ENCODE data around the gene PTBP3. TPM values are rescaled to one million over a fixed set of nuclear protein-coding genes. Genes with fewer than 3 reads are reported as not detected.
"Not testable (repeated sequence)": the region's sequence is repeated elsewhere in the genome, so short reads cannot be mapped to it uniquely, and the experiment has no call there.

The PTBP3 gene
- polyA plus RNA-seq, 1 of the 3 experiments (the other 2 are of a cell fraction) = 6.1 TPM

- WGBS (ENCODE audit: low lambda C conversion rate) = 92% methylated on average over 6 of the region's 6 CpGs
- H3K27ac ChIP-seq (ENCODE audit: low read depth in 2 of 2, low read length in 1 of 2) = no peak overlapping the region
Observed at GRCh38 chr9:112193572-112194288, 139.7 kb downstream of the PTBP3 start.

GRCh38 chr9:112190320-112190719, 143.1 kb downstream of the PTBP3 start:
- H3K4me3 ChIP-seq (ENCODE audit: low read depth in 2 of 2, low read length in 1 of 2); H2AFZ ChIP-seq (ENCODE audit: low read depth); H3K9ac ChIP-seq; H3K9me2 ChIP-seq; POLR2A ChIA-PET; H3F3A ChIP-seq (replicated peaks; ENCODE audit: insufficient read depth); H3K4me1 ChIP-seq (ENCODE audit: control insufficient read depth in 1 of 2, insufficient read depth in 2 of 2, low read depth in 1 of 2, low read length in 1 of 2); H3K27ac ChIP-seq (ENCODE audit: low read depth in 2 of 2, low read length in 1 of 2); DNase-seq; H3K36me3 ChIP-seq (replicated peaks in 1 of 2; ENCODE audit: control insufficient read depth in 1 of 2, insufficient read depth in 2 of 2, low read length in 1 of 2); H3K9me3 ChIP-seq; H3K4me2 ChIP-seq; H4K20me1 ChIP-seq (ENCODE audit: insufficient read depth); CTCF ChIA-PET; H3K27me3 ChIP-seq (ENCODE audit: insufficient read depth); H3K79me2 ChIP-seq (ENCODE audit: insufficient read depth): not testable (repeated sequence)
- WGBS (ENCODE audit: low lambda C conversion rate) = 94% methylated on average over 1 of the region's 1 CpG

More at GRCh38 chr9:112193572-112194288, 139.7 kb downstream of the PTBP3 start:
- no peak overlapping the region for H3K9ac ChIP-seq
- DNase-seq = no peak
- H3K4me2 ChIP-seq = no peak overlapping the region
- H3K9me3 ChIP-seq = no peaks in the 10 kb centered on the region
- no peaks in the 10 kb centered on the region for H4K20me1 ChIP-seq (ENCODE audit: insufficient read depth)
- H3K79me2 ChIP-seq (ENCODE audit: insufficient read depth) = no peaks in the 10 kb centered on the region
- H3K9me2 ChIP-seq = no peaks in the 10 kb centered on the region
- H3K36me3 ChIP-seq (replicated peaks in 1 of 2; ENCODE audit: control insufficient read depth in 1 of 2, insufficient read depth in 2 of 2, low read length in 1 of 2) = no peaks in the 10 kb centered on the region
- H3K4me1 ChIP-seq (ENCODE audit: control insufficient read depth in 1 of 2, insufficient read depth in 2 of 2, low read depth in 1 of 2, low read length in 1 of 2) = no peaks in the 10 kb centered on the region
- no peaks in the 10 kb centered on the region for H3K27me3 ChIP-seq (ENCODE audit: insufficient read depth)
- H2AFZ ChIP-seq (ENCODE audit: low read depth) = no peak overlapping the region
- H3K4me3 ChIP-seq (ENCODE audit: low read depth in 2 of 2, low read length in 1 of 2) = no peak overlapping the region
- CTCF ChIA-PET = interaction anchor here (1.1 kb wide), 1 partner anchor 12 kb away, joined by 3 read pairs; no protein-coding TSS in a partner anchor
- no peak for TF ChIP-seq JUND (IDR thresholded peaks at IDR 0.05)
- TF ChIP-seq NRF1 (IDR thresholded peaks at IDR 0.05; ENCODE audit: low read depth, low read length) = no peak
- no peak for TF ChIP-seq CTCF (IDR thresholded peaks at IDR 0.05)
- TF ChIP-seq YY1 (IDR thresholded peaks at IDR 0.05; ENCODE audit: low read depth) = no peak
- no peak for TF ChIP-seq EZH2phosphoT487 (IDR thresholded peaks at IDR 0.05; ENCODE audit: borderline replicate concordance, low read depth)
- no peak for TF ChIP-seq GATA2 (CRISPR knock-in tag; IDR thresholded peaks at IDR 0.05)
- no peak for TF ChIP-seq RCOR1 (IDR thresholded peaks at IDR 0.05; ENCODE audit: low read length)
- TF ChIP-seq REST (IDR thresholded peaks at IDR 0.05; ENCODE audit: low read depth, low read length) = no peak
- TF ChIP-seq USF1 (IDR thresholded peaks at IDR 0.05; ENCODE audit: borderline replicate concordance, low read depth) = no peak
- no peak for TF ChIP-seq MXI1 (IDR thresholded peaks at IDR 0.05; ENCODE audit: low read depth, low read length)
- POLR2A ChIA-PET = no interaction called here
- no peaks in the 10 kb centered on the region for H3F3A ChIP-seq (replicated peaks; ENCODE audit: insufficient read depth)
